Calu3 (cell line): ENCODE data around the gene UBA52. TPM values are rescaled to one million over a fixed set of nuclear protein-coding genes. Genes with fewer than 3 reads are reported as not detected.

ENCODE experiments used
- BruUV-seq: library from RNA; stranded (reverse); fragments of 400-500 nt; replicated peaks from 2 replicates; lab custom pipeline; 2021; lab: Mats Ljungman, UMichigan
- CTCF ChIA-PET: fragments of 300-600 bp; sonication (Branson Sonifier 250); formaldehyde crosslinking; loops from one replicate; lab custom pipeline; 2022; ENCODE audit warnings: antibody characterized with exemption; lab: Charles Lee
- DNase-seq: peaks from one replicate; pipeline ENCODE4 v3.0.0; 2022
- H3K27ac Mint-ChIP-seq: one replicate; pipeline ENCODE4 v1.8.0; 2022; ENCODE audit warnings: mixed read lengths; ENCODE audit not compliant: unreplicated experiment
- H3K27me3 Mint-ChIP-seq: one replicate; pipeline ENCODE4 v1.8.0; 2022; ENCODE audit warnings: mixed read lengths; ENCODE audit not compliant: unreplicated experiment
- H3K36me3 Mint-ChIP-seq: one replicate; pipeline ENCODE4 v1.8.0; 2022; ENCODE audit warnings: mild to moderate bottlenecking, moderate library complexity, mixed read lengths; ENCODE audit not compliant: insufficient read depth, unreplicated experiment
- H3K4me1 Mint-ChIP-seq: one replicate; pipeline ENCODE4 v1.8.0; 2022; ENCODE audit warnings: mild to moderate bottlenecking, low read depth, mixed read lengths; ENCODE audit not compliant: unreplicated experiment
- H3K4me3 Mint-ChIP-seq: one replicate; pipeline ENCODE4 v1.8.0; 2022; ENCODE audit warnings: mild to moderate bottlenecking, low read depth, moderate library complexity, mixed read lengths; ENCODE audit not compliant: unreplicated experiment
- H3K9me3 Mint-ChIP-seq: one replicate; pipeline ENCODE4 v1.8.0; 2022; ENCODE audit warnings: low read depth, mixed read lengths; ENCODE audit not compliant: unreplicated experiment
- CTCF ChIP-seq: fragments of 200-600 bp; IDR thresholded peaks from one replicate; pipeline ENCODE4 v1.8.0; 2022; ENCODE audit warnings: antibody characterized with exemption; ENCODE audit not compliant: unreplicated experiment
- intact Hi-C: fragments of 100-400 bp; cut with micrococcal nuclease; formaldehyde crosslinking; loops from one replicate; pipeline ENCODE4 v1.10.0; 2022; ENCODE audit not compliant: unreplicated experiment
- total RNA-seq: library from RNA; stranded (reverse); gene quantifications from 2 replicates; pipeline ENCODE4 v1.2.3, GENCODE V29; 2022

The UBA52 gene
- total RNA-seq, 1 experiment from 2014 or later = 627 TPM

- no peaks in the 10 kb centered on the region for H3K9me3 Mint-ChIP-seq
- DNase-seq = no peak
- no peaks in the 10 kb centered on the region for H3K4me1 Mint-ChIP-seq
- TF ChIP-seq CTCF = no peak
- H3K27ac Mint-ChIP-seq = no peak overlapping the region
- no peak overlapping the region for H3K4me3 Mint-ChIP-seq
- peaks cover 53% of the 10 kb centered on the region for H3K27me3 Mint-ChIP-seq
- intact Hi-C loops = no loop called here
- CTCF ChIA-PET = no interaction called here
- peaks cover 3% of the 10 kb centered on the region for H3K36me3 Mint-ChIP-seq
- no TSS peak for BruUV-seq
Measured at GRCh38 chr19:18603958-18604819, 32.5 kb downstream of the UBA52 start.

GRCh38 chr19:18604820-18605159 is 33.1 kb downstream of the UBA52 start:
- no peak overlapping the region for H3K27ac Mint-ChIP-seq
- intact Hi-C loops = no loop called here
- no peaks in the 10 kb centered on the region for H3K9me3 Mint-ChIP-seq
- peak overlapping the region; percentile 53 for H3K4me3 Mint-ChIP-seq
- peaks cover 59% of the 10 kb centered on the region for H3K27me3 Mint-ChIP-seq
- DNase-seq = no peak
- peaks cover 3% of the 10 kb centered on the region for H3K36me3 Mint-ChIP-seq
- no peaks in the 10 kb centered on the region for H3K4me1 Mint-ChIP-seq
- CTCF ChIA-PET = no interaction called here
- TF ChIP-seq CTCF = no peak
- BruUV-seq = no TSS peak

- peak overlapping the region; percentile 53 for H3K4me3 Mint-ChIP-seq
- no peaks in the 10 kb centered on the region for H3K9me3 Mint-ChIP-seq
- peaks cover 61% of the 10 kb centered on the region for H3K27me3 Mint-ChIP-seq
- CTCF ChIA-PET = no interaction called here
- H3K36me3 Mint-ChIP-seq = peaks cover 3% of the 10 kb centered on the region
- H3K27ac Mint-ChIP-seq = no peak overlapping the region
- DNase-seq = no peak
- intact Hi-C loops = no loop called here
- BruUV-seq = no TSS peak
- TF ChIP-seq CTCF = no peak
- no peaks in the 10 kb centered on the region for H3K4me1 Mint-ChIP-seq
Measured at GRCh38 chr19:18605196-18605545, 33.5 kb downstream of the UBA52 start.

GRCh38 chr19:18605546-18606280 is 34.1 kb downstream of the UBA52 start:
- CTCF ChIA-PET = no interaction called here
- BruUV-seq = no TSS peak
- Mint-ChIP-seq H3K9me3 (no peaks in the 10 kb centered on the region), H3K27me3 (peaks cover 64% of the 10 kb centered on the region), H3K27ac (no peak overlapping the region), H3K36me3 (peaks cover 3% of the 10 kb centered on the region), H3K4me1 (peaks cover under 1% of the 10 kb centered on the region), H3K4me3 (peak overlapping the region; percentile 53)
- DNase-seq = no peak
- TF ChIP-seq CTCF = no peak
- intact Hi-C loops = no loop called here
